Ramos (cell line): Measurements from ENCODE around the gene PURB.
"Not testable (repeated sequence)": the region's sequence is repeated elsewhere in the genome, so short reads cannot be mapped to it uniquely, and the experiment has no call there.

Experiments
- in situ Hi-C: fragments of 300-500 bp; cut with MboI; formaldehyde crosslinking; loops from one replicate; pipeline ENCODE4 v1.14.3; 2022; ENCODE audit warnings: low sequenced_read_pairs; ENCODE audit not compliant: unreplicated experiment

PURB gene

GRCh38 chr7:44861949-44862348 lies 23.4 kb downstream of the PURB start:
- in situ Hi-C loops: not testable (repeated sequence)

GRCh38 chr7:44858161-44858560 lies 27.2 kb downstream of the PURB start:
- in situ Hi-C loops: loop anchor here (10.0 kb wide), 1 partner anchor 277 kb away; no protein-coding TSS in a partner anchor

GRCh38 chr7:44854644-44855364 lies 30.5 kb downstream of the PURB start:
- in situ Hi-C loops: loop anchor here (5.0 to 10.0 kb wide), 2 partner anchors 62 to 280 kb away; no protein-coding TSS in a partner anchor

GRCh38 chr7:44853391-44853790 lies 31.9 kb downstream of the PURB start:
- in situ Hi-C loops: loop anchor here (5.0 to 10.0 kb wide), 2 partner anchors 64 to 281 kb away; no protein-coding TSS in a partner anchor

GRCh38 chr7:44852590-44852989 lies 32.7 kb downstream of the PURB start:
- in situ Hi-C loops: loop anchor here (5.0 to 10.0 kb wide), 2 partner anchors 65 to 282 kb away; no protein-coding TSS in a partner anchor

GRCh38 chr7:44849885-44850544 lies 35.3 kb downstream of the PURB start:
- in situ Hi-C loops: loop anchor here (5.0 to 10.0 kb wide), 3 partner anchors 67 to 285 kb away; no protein-coding TSS in a partner anchor

- in situ Hi-C loops: loop anchor here (5.0 kb wide), 1 partner anchor 262 kb away; no protein-coding TSS in a partner anchor
These were observed 36.0 kb downstream of the PURB start for GRCh38 chr7:44849259-44849884.

- in situ Hi-C loops: loop anchor here (5.0 kb wide), 1 partner anchor 261 kb away; no protein-coding TSS in a partner anchor
These were observed 37.3 kb downstream of the PURB start, which contains the start of gene H2AZ2 for GRCh38 chr7:44847920-44848634. H2AZ2 (minus strand) TSS chr7:44848087; CDS start chr7:44847971, 116 bp downstream.

- in situ Hi-C loops: loop anchor here (5.0 kb wide), 1 partner anchor 260 kb away; no protein-coding TSS in a partner anchor
These were observed 37.8 kb downstream of the PURB start for GRCh38 chr7:44847509-44847919.

GRCh38 chr7:44846816-44847508 lies 38.4 kb downstream of the PURB start:
- in situ Hi-C loops: loop anchor here (5.0 kb wide), 1 partner anchor 260 kb away; no protein-coding TSS in a partner anchor

GRCh38 chr7:44846390-44846789 lies 38.9 kb downstream of the PURB start:
- in situ Hi-C loops: loop anchor here (5.0 kb wide), 1 partner anchor 259 kb away; no protein-coding TSS in a partner anchor

- in situ Hi-C loops: loop anchor here (5.0 kb wide), 1 partner anchor 258 kb away; no protein-coding TSS in a partner anchor
These were observed 39.9 kb downstream of the PURB start for GRCh38 chr7:44845451-44845850.

GRCh38 chr7:44843440-44843839 lies 41.9 kb downstream of the PURB start:
- in situ Hi-C loops: not testable (repeated sequence)

GRCh38 chr7:44842675-44843074 lies 42.7 kb downstream of the PURB start:
- in situ Hi-C loops: not testable (repeated sequence)

- in situ Hi-C loops: no loop called here
These were observed 46.6 kb downstream of the PURB start for GRCh38 chr7:44838751-44839150.

- in situ Hi-C loops: no loop called here
These were observed 57.8 kb downstream of the PURB start for GRCh38 chr7:44827567-44827966.
